ENCODE results near the gene MYH7B. TPM values are rescaled to one million over a fixed set of nuclear protein-coding genes. Genes with fewer than 3 reads are reported as not detected.
A peak's percentile ranks its signal among the peaks of the same experiment; 100 is the strongest.

The MYH7B gene
- total RNA-seq, 4 donors from 2014 or later, result 0.07 to 0.78 (median 0.16) TPM

DNA sequence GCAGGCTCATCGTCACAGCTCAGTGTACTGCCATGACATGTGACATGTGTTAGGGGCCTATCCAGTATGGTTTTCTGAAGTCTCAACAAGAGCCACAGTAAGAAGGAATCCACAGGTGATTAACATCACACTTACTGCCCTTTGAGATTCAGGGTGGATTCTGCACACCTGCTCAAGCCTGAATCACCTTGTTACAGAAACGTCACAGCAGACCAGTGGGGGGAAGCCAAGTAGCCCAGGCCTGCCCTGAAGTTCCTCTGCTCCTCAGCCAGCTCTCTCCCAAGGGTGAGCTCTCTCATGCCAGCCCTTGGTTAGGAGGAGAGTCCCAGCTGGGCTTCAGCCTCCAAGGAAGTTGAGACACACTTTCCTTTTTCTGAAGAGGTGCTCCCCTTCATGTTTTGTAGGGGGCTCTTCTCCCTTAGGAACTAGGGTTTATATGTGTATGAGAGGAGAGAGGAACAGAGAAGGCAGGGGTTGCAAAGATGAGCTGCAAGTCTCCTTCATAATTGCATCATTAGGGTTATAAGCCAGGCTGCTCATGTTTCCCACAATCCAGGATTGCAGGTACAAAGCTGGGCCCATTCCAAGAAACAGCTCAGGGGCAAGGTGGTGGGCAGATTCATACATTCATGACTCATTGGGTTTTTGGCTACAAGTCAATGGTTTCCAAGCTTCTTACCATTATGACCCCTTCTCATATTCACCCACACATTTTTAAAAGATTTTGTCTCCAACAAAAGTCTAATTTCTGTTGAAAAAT lies 11.7 kb upstream of the MYH7B start:
- WGBS, 2 donors (ENCODE audit: low coverage in 1 of 2), result 75% methylated on average over 2 of the region's 2 CpGs; no CpG with 5 or more reads in 1 of the 2 donors
- no peak for TF ChIP-seq CTCF (IDR thresholded peaks at IDR 0.05)
- TF ChIP-seq POLR2AphosphoS5 (IDR thresholded peaks at IDR 0.05), result no peak
- no peak for TF ChIP-seq POLR2A (IDR thresholded peaks at IDR 0.05)
- TF ChIP-seq EP300 (IDR thresholded peaks at IDR 0.05), result no peak
- Histone ChIP-seq H3K27ac (no peak overlapping the region), H3K4me3 (no peak overlapping the region), H3K27me3 (no peaks in the 10 kb centered on the region), H3K36me3 (peaks cover 0 to 43% of the 10 kb centered on the region in 2 donors), H3K9me3 (no peaks in the 10 kb centered on the region), H3K4me1 (peaks cover 0 to 27% (median 4%) of the 10 kb centered on the region in 3 donors)
- no peak for ATAC-seq

GRCh38 chr20:34945315-34946077 lies 10.2 kb upstream of the MYH7B start:
- ATAC-seq, result peak; percentile 57
- WGBS, 2 donors (ENCODE audit: low coverage in 1 of 2), result 58 to 70% methylated on average over 5 to 6 of the region's 7 CpGs
- no peaks in the 10 kb centered on the region for H3K9me3 ChIP-seq

GRCh38 chr20:34946661-34947060 lies 9.0 kb upstream of the MYH7B start:
- TF ChIP-seq POLR2AphosphoS5 (IDR thresholded peaks at IDR 0.05) (peak; percentile 57), EP300 (IDR thresholded peaks at IDR 0.05) (no peak)
- Histone ChIP-seq H3K4me1 (peaks cover 0 to 15% (median 4%) of the 10 kb centered on the region in 3 donors), H3K9me3 (no peaks in the 10 kb centered on the region), H3K27me3 (no peaks in the 10 kb centered on the region), H3K36me3 (peaks cover 0 to 51% of the 10 kb centered on the region in 2 donors), H3K4me3 (no peak overlapping the region), H3K27ac (peak overlapping the region in 1 of 4 donors; percentile 18)
- ATAC-seq, result no peak
- 87 to 88% methylated on average over 3 of the region's 3 CpGs for WGBS, 2 donors (ENCODE audit: low coverage in 1 of 2)

More at GRCh38 chr20:34945315-34946077, 10.2 kb upstream of the MYH7B start:
- Histone ChIP-seq H3K27me3 (no peaks in the 10 kb centered on the region), H3K4me3 (no peak overlapping the region), H3K36me3 (peaks cover 0 to 56% of the 10 kb centered on the region in 2 donors), H3K4me1 (peaks cover 0 to 15% (median 4%) of the 10 kb centered on the region in 3 donors), H3K27ac (peak overlapping the region in 3 of 4 donors; percentile 5 to 62 (median 55))
- TF ChIP-seq POLR2AphosphoS5 (IDR thresholded peaks at IDR 0.05) (peak; percentile 78), CTCF (IDR thresholded peaks at IDR 0.05) (no peak), POLR2A (IDR thresholded peaks at IDR 0.05) (no peak), EP300 (IDR thresholded peaks at IDR 0.05) (no peak)

DNA sequence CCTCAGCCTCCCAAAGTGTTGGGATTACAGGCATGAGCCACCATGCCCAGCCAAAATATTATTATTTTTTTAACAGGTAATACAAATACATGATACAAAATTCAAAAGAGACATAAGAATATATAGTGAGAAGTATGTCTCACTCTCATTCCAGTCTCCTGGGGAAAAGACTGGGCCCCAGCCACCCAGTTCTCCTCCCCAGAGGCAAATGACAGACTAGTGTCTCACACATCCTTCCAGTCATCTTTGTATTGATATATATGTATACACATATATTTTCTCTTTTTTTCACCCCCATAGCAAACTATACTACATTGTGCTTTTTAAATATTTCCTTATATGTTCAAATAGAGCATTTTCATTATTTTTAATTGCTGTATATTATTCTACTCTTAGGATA lies 8.3 kb upstream of the MYH7B start:
- Histone ChIP-seq H3K27ac (peak overlapping the region in 1 of 4 donors; percentile 11), H3K4me1 (peaks cover 0 to 15% (median 4%) of the 10 kb centered on the region in 3 donors), H3K36me3 (peaks cover 0 to 46% of the 10 kb centered on the region in 2 donors), H3K9me3 (no peaks in the 10 kb centered on the region), H3K4me3 (no peak overlapping the region), H3K27me3 (no peaks in the 10 kb centered on the region)
- ATAC-seq, result no peak
- TF ChIP-seq POLR2A (IDR thresholded peaks at IDR 0.05), result no peak
- TF ChIP-seq EP300 (IDR thresholded peaks at IDR 0.05), result no peak
- no peak for TF ChIP-seq POLR2AphosphoS5 (IDR thresholded peaks at IDR 0.05)
- TF ChIP-seq CTCF (IDR thresholded peaks at IDR 0.05), result no peak

DNA sequence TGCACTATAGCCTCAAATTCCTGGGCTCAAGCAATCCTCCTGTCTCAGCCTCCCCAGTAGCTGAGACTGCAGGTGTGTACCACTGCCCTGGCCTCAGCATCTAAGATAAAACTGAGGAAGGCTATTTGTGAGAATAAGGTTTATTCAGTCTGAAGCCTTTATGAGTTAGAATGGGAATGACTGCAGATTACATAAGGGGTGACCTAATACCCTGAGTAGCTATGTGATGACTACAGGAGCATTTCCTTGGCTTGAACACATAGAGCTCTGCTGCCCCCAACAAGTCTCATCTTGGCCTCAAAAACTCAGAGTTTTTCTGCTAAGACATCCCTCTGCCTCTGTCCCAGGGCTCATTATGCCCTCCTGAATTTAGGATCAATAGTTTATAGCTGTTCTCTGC lies 7.6 kb upstream of the MYH7B start:
- no peak overlapping the region for H3K27ac ChIP-seq
- no peak overlapping the region for H3K4me3 ChIP-seq
- peaks cover 0 to 15% (median 4%) of the 10 kb centered on the region in 3 donors for H3K4me1 ChIP-seq
- peaks cover 0 to 39% of the 10 kb centered on the region in 2 donors for H3K36me3 ChIP-seq
- peak; percentile 41 for TF ChIP-seq POLR2AphosphoS5 (IDR thresholded peaks at IDR 0.05)
- TF ChIP-seq EP300 (IDR thresholded peaks at IDR 0.05), result no peak
- H3K27me3 ChIP-seq, result no peaks in the 10 kb centered on the region
- H3K9me3 ChIP-seq, result no peaks in the 10 kb centered on the region
- no peak for ATAC-seq

All from gastroesophageal sphincter (tissue), 4 donors.